Panc1 (cell line): Measurements from ENCODE around the gene HNRNPA2B1. TPM values are rescaled to one million over a fixed set of nuclear protein-coding genes. Genes with fewer than 3 reads are reported as not detected.

ENCODE experiments used
- ATAC-seq: fragments of 200-7000 bp; cut with Tn5 transposase; 2 replicates; pipeline ENCODE4 v1.9.1; 2020; ENCODE audit warnings: mild to moderate bottlenecking, moderate library complexity
- BruUV-seq: library from RNA; stranded (reverse); fragments of 400-500 nt; replicated peaks from 2 replicates; lab custom pipeline; 2021; lab: Mats Ljungman, UMichigan
- CTCF ChIA-PET: fragments of 300-600 bp; sonication (Branson Sonifier 250); formaldehyde crosslinking; loops from one replicate; lab custom pipeline; 2022; ENCODE audit warnings: antibody characterized with exemption; lab: Charles Lee
- POLR2A ChIA-PET: fragments of 300-600 bp; sonication (Branson Sonifier 250); formaldehyde crosslinking; loops from one replicate; lab custom pipeline; 2022; ENCODE audit warnings: antibody characterized with exemption; lab: Charles Lee
- DNase-seq: peaks from one replicate; pipeline ENCODE4 v3.0.0-alpha.2; 2010; ENCODE audit warnings: low read depth, low spot score
- H3K27ac ChIP-seq: 2 replicates; pipeline ENCODE4 v1.5.1; 2011; ENCODE audit warnings: mild to moderate bottlenecking, low read length, inconsistent platforms
- H3K27me3 ChIP-seq: fragments of 200-500 bp; sonication (Bioruptor generic); 2 replicates; pipeline ENCODE4 v1.6.0; 2014; ENCODE audit warnings: low read length, inconsistent platforms; ENCODE audit not compliant: control insufficient read depth, insufficient read depth
- H3K36me3 ChIP-seq: fragments of 200-500 bp; sonication (Bioruptor generic); 2 replicates; pipeline ENCODE4 v1.5.1; 2014; ENCODE audit warnings: inconsistent platforms, mild to moderate bottlenecking, low read length, moderate library complexity; ENCODE audit not compliant: control insufficient read depth, insufficient read depth
- H3K4me1 ChIP-seq: 2 replicates; pipeline ENCODE4 v1.5.1; 2011; ENCODE audit warnings: inconsistent platforms, mild to moderate bottlenecking, low read length, moderate library complexity; ENCODE audit not compliant: control insufficient read depth, insufficient read depth
- H3K4me3 ChIP-seq, 2 experiments: 2 replicates each; pipeline ENCODE4 v1.5.1; 2011 to 2012; ENCODE audit warnings: low read depth in 2 of 2, low read length in 2 of 2, mild to moderate bottlenecking in 2 of 2, inconsistent platforms in 1 of 2, moderate library complexity in 1 of 2
- H3K9me3 ChIP-seq: fragments of 200-500 bp; sonication (Bioruptor generic); 2 replicates; pipeline ENCODE4 v1.5.1; 2014; ENCODE audit warnings: low read depth, mild to moderate bottlenecking, inconsistent platforms, low read length, moderate library complexity; ENCODE audit not compliant: control insufficient read depth, insufficient read depth
- CTCF ChIP-seq: fragments of 450-650 bp; IDR thresholded peaks from 2 replicates; pipeline ENCODE4 v1.5.1; 2017; ENCODE audit warnings: mild to moderate bottlenecking
- POLR2AphosphoS5 ChIP-seq: IDR thresholded peaks from 2 replicates; pipeline ENCODE4 v1.6.1; 2012; ENCODE audit warnings: mild to moderate bottlenecking, low read depth, low read length, moderate library complexity
- SIN3A ChIP-seq: IDR thresholded peaks from 2 replicates; pipeline ENCODE4 v1.6.1; 2012; ENCODE audit warnings: low read depth, mild to moderate bottlenecking, low read length, moderate library complexity, borderline replicate concordance; ENCODE audit not compliant: insufficient read depth
- TCF7L2 ChIP-seq: IDR thresholded peaks from 2 replicates; pipeline ENCODE4 v1.6.1; 2011; ENCODE audit warnings: mild to moderate bottlenecking, low read depth, low read length, inconsistent platforms
- in situ Hi-C: cut with HindIII; loops from 2 replicates; pipeline ENCODE4 v1.10.0; 2016; ENCODE audit warnings: low sequenced_read_pairs, low pct_unique_long_range_greater_than_20kb
- intact Hi-C: fragments of 100-400 bp; cut with micrococcal nuclease; formaldehyde crosslinking; loops from one replicate; pipeline ENCODE4 v1.10.0; 2022; ENCODE audit not compliant: unreplicated experiment
- total RNA-seq: library from RNA; stranded (reverse); gene quantifications from one replicate; pipeline ENCODE4 v1.2.1, GENCODE V29; 2021; ENCODE audit not compliant: unreplicated experiment
- TF ChIP-seq, protein P1 (sequence below), 2 experiments: IDR thresholded peaks; 2 replicates each; pipeline ENCODE4 v1.6.1; 2011 to 2012; ENCODE audit warnings: low read depth in 2 of 2, control low read depth in 1 of 2, low read length in 1 of 2, mild to moderate bottlenecking in 1 of 2, moderate library complexity in 1 of 2; ENCODE audit not compliant: insufficient read depth in 1 of 2

The HNRNPA2B1 gene
- total RNA-seq, 1 experiment from 2014 or later = 819 TPM

DNA sequence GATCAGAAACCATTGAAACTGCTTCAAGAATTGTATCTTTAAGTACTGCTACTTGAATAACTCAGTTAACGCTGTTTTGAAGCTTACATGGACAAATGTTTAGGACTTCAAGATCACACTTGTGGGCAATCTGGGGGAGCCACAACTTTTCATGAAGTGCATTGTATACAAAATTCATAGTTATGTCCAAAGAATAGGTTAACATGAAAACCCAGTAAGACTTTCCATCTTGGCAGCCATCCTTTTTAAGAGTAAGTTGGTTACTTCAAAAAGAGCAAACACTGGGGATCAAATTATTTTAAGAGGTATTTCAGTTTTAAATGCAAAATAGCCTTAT, 14.7 kb downstream of the HNRNPA2B1 start:
- BruUV-seq = no TSS peak
- H3K36me3 ChIP-seq = peaks cover 28% of the 10 kb centered on the region
- H3K9me3 ChIP-seq = no peaks in the 10 kb centered on the region
- CTCF ChIA-PET = interaction anchor here (2.3 kb wide), 1 partner anchor 293 kb away, joined by 4 read pairs; no protein-coding TSS in a partner anchor
- in situ Hi-C loops = no loop called here
- DNase-seq (no peak), ATAC-seq (no peak)
- TF ChIP-seq CTCF (no peak), SIN3A (no peak), TCF7L2 (no peak), POLR2AphosphoS5 (0 out of 2 replicates have a peak, but pooled peaks have one; percentile 2)
- TF ChIP-seq, protein P1, sequence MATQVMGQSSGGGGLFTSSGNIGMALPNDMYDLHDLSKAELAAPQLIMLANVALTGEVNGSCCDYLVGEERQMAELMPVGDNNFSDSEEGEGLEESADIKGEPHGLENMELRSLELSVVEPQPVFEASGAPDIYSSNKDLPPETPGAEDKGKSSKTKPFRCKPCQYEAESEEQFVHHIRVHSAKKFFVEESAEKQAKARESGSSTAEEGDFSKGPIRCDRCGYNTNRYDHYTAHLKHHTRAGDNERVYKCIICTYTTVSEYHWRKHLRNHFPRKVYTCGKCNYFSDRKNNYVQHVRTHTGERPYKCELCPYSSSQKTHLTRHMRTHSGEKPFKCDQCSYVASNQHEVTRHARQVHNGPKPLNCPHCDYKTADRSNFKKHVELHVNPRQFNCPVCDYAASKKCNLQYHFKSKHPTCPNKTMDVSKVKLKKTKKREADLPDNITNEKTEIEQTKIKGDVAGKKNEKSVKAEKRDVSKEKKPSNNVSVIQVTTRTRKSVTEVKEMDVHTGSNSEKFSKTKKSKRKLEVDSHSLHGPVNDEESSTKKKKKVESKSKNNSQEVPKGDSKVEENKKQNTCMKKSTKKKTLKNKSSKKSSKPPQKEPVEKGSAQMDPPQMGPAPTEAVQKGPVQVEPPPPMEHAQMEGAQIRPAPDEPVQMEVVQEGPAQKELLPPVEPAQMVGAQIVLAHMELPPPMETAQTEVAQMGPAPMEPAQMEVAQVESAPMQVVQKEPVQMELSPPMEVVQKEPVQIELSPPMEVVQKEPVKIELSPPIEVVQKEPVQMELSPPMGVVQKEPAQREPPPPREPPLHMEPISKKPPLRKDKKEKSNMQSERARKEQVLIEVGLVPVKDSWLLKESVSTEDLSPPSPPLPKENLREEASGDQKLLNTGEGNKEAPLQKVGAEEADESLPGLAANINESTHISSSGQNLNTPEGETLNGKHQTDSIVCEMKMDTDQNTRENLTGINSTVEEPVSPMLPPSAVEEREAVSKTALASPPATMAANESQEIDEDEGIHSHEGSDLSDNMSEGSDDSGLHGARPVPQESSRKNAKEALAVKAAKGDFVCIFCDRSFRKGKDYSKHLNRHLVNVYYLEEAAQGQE (IDR thresholded peaks at IDR 0.05; ENCODE audit: insufficient read depth in 1 of 2, low read depth in 2 of 2, low read length in 1 of 2) = no peak
- no peaks in the 10 kb centered on the region for H3K27me3 ChIP-seq
- no peak overlapping the region for H3K4me3 ChIP-seq
- no peak overlapping the region; the same call in 1 of the 2 replicates for H3K27ac ChIP-seq
- POLR2A ChIA-PET = no interaction called here
- H3K4me1 ChIP-seq = peaks cover 78% of the 10 kb centered on the region
- intact Hi-C loops = loop anchor here (10.0 kb wide), 2 partner anchors 99 to 179 kb away; no protein-coding TSS in a partner anchor

GRCh38 chr7:26185131-26185843, 15.3 kb downstream of the HNRNPA2B1 start:
- TSS peak; percentile 75 for BruUV-seq
- intact Hi-C loops = loop anchor here (10.0 kb wide), 2 partner anchors 100 to 180 kb away; no protein-coding TSS in a partner anchor
- ChIA-PET CTCF (interaction anchor here (2.3 kb wide), 1 partner anchor 292 kb away, joined by 4 read pairs; no protein-coding TSS in a partner anchor), POLR2A (no interaction called here)
- no peak for ATAC-seq
- Histone ChIP-seq H3K36me3 (peaks cover 23% of the 10 kb centered on the region), H3K4me1 (peaks cover 76% of the 10 kb centered on the region), H3K27me3 (no peaks in the 10 kb centered on the region), H3K4me3 (no peak overlapping the region), H3K27ac (peak overlapping the region; percentile 51; the same call in 1 of the 2 replicates), H3K9me3 (no peaks in the 10 kb centered on the region)
- TF ChIP-seq TCF7L2 (no peak), CTCF (no peak), SIN3A (no peak), POLR2AphosphoS5 (no peak)
- TF ChIP-seq, protein P1 (IDR thresholded peaks at IDR 0.05; ENCODE audit: insufficient read depth in 1 of 2, low read depth in 2 of 2, low read length in 1 of 2) = no peak
- in situ Hi-C loops = no loop called here
- no peak for DNase-seq
